PC-3 (cell line): ENCODE results near the gene RHBDD3. TPM values are rescaled to one million over a fixed set of nuclear protein-coding genes. Genes with fewer than 3 reads are reported as not detected.

ENCODE experiments used
- ATAC-seq: fragments of 200-7000 bp; cut with Tn5 transposase; 2 replicates; pipeline ENCODE4 v1.9.1; 2020; ENCODE audit warnings: mild to moderate bottlenecking, moderate library complexity
- BruUV-seq: library from RNA; stranded (reverse); fragments of 400-500 nt; replicated peaks from 2 replicates; lab custom pipeline; 2021; lab: Mats Ljungman, UMichigan
- CTCF ChIA-PET: fragments of 300-600 bp; sonication (Branson Sonifier 250); formaldehyde crosslinking; loops from one replicate; lab custom pipeline; 2022; ENCODE audit warnings: antibody characterized with exemption; lab: Charles Lee
- POLR2A ChIA-PET: fragments of 300-600 bp; sonication (Branson Sonifier 250); formaldehyde crosslinking; loops from one replicate; lab custom pipeline; 2022; ENCODE audit warnings: antibody characterized with exemption; ENCODE audit not compliant: unreplicated experiment; lab: Charles Lee
- DNase-seq: peaks from one replicate; pipeline ENCODE4 v3.0.0-alpha.2; 2015
- H2AFZ ChIP-seq: fragments of 300-600 bp; sonication (generic); 2 replicates; pipeline ENCODE4 v1.6.0; 2016; ENCODE audit warnings: antibody characterized with exemption, low read length
- H3F3A ChIP-seq: fragments of 300-600 bp; sonication (generic); one replicate; pipeline ENCODE4 v1.6.0; 2017; ENCODE audit warnings: antibody characterized with exemption, low read length, control low read depth, mild to moderate bottlenecking; ENCODE audit not compliant: unreplicated experiment
- H3K27ac ChIP-seq: fragments of 300-600 bp; sonication (generic); 2 replicates; pipeline ENCODE4 v1.5.1; 2016; ENCODE audit warnings: mild to moderate bottlenecking, low read length
- H3K27me3 ChIP-seq: fragments of 300-600 bp; sonication (generic); 2 replicates; pipeline ENCODE4 v1.6.1; 2016; ENCODE audit warnings: low read length, mixed read lengths
- H3K36me3 ChIP-seq: fragments of 300-600 bp; sonication (generic); 2 replicates; pipeline ENCODE4 v1.6.1; 2016; ENCODE audit warnings: low read depth, mixed run types, low read length, mixed read lengths
- H3K4me1 ChIP-seq: fragments of 300-600 bp; sonication (generic); 2 replicates; pipeline ENCODE4 v1.5.1; 2016; ENCODE audit warnings: low read length; ENCODE audit not compliant: insufficient read depth
- H3K4me2 ChIP-seq: fragments of 300-600 bp; sonication (generic); 2 replicates; pipeline ENCODE4 v1.6.0; 2016; ENCODE audit warnings: low read length
- H3K4me3 ChIP-seq: fragments of 300-600 bp; sonication (generic); 2 replicates; pipeline ENCODE4 v1.5.1; 2016; ENCODE audit warnings: mild to moderate bottlenecking, low read length, mixed read lengths
- H3K79me2 ChIP-seq: fragments of 300-600 bp; sonication (generic); 2 replicates; pipeline ENCODE4 v1.6.1; 2017; ENCODE audit warnings: low read length, mixed read lengths
- H3K9ac ChIP-seq: fragments of 300-600 bp; sonication (generic); 2 replicates; pipeline ENCODE4 v1.6.0; 2016; ENCODE audit warnings: mild to moderate bottlenecking, low read length
- H3K9me2 ChIP-seq: fragments of 300-600 bp; sonication (generic); replicated peaks from 2 replicates; pipeline ENCODE4 v1.6.1; 2016; ENCODE audit warnings: mixed run types, low read length, mixed read lengths
- H3K9me3 ChIP-seq: fragments of 300-600 bp; sonication (generic); 2 replicates; pipeline ENCODE4 v1.6.1; 2016; ENCODE audit warnings: low read length, mixed read lengths
- H4K20me1 ChIP-seq: fragments of 300-600 bp; sonication (generic); 2 replicates; pipeline ENCODE4 v1.6.1; 2016; ENCODE audit warnings: low read length, mixed read lengths
- EZH2 ChIP-seq: fragments of 300-600 bp; sonication (generic); IDR thresholded peaks from one replicate; pipeline ENCODE4 v1.6.1; 2017; ENCODE audit warnings: antibody characterized with exemption, mild to moderate bottlenecking, low read length; ENCODE audit not compliant: unreplicated experiment
- EZH2phosphoT487 ChIP-seq: fragments of 300-600 bp; sonication (generic); IDR thresholded peaks from 2 replicates; pipeline ENCODE4 v1.6.1; 2018; ENCODE audit warnings: mild to moderate bottlenecking, antibody characterized with exemption, low read length, borderline replicate concordance
- intact Hi-C: fragments of 100-400 bp; cut with micrococcal nuclease; formaldehyde crosslinking; loops from 2 replicates; pipeline ENCODE4 v1.9.0; 2023
- total RNA-seq: library from RNA; depleted of rRNA; stranded (reverse); fragments of >200 nt; gene quantifications from 2 replicates; pipeline ENCODE4 v1.2.3, GENCODE V29; 2014
- TF ChIP-seq, protein P1 (sequence below): fragments of 300-600 bp; sonication (generic); conservative IDR thresholded peaks from 2 replicates; pipeline ENCODE4 v1.5.1; 2017; ENCODE audit warnings: antibody characterized with exemption, low read depth, mild to moderate bottlenecking, low read length

Gene RHBDD3
- total RNA-seq, 1 experiment from 2014 or later = 23.7 TPM

GRCh38 chr22:29233277-29233877, 34.4 kb downstream of the RHBDD3 start:
- BruUV-seq = no TSS peak
- ChIA-PET CTCF (no interaction called here), POLR2A (no interaction called here)
- H3K9me2 ChIP-seq = no peaks in the 10 kb centered on the region
- H3K9ac ChIP-seq = no peak overlapping the region
- H3K36me3 ChIP-seq = no peaks in the 10 kb centered on the region
- no peaks in the 10 kb centered on the region for H3K4me1 ChIP-seq
- no peak overlapping the region for H3K27ac ChIP-seq
- intact Hi-C loops = no loop called here
- H3K79me2 ChIP-seq = no peaks in the 10 kb centered on the region
- no peaks in the 10 kb centered on the region for H3K27me3 ChIP-seq
- H2AFZ ChIP-seq = no peak overlapping the region
- H3K9me3 ChIP-seq = no peaks in the 10 kb centered on the region
- no peaks in the 10 kb centered on the region for H3F3A ChIP-seq
- TF ChIP-seq EZH2 (no peak), EZH2phosphoT487 (no peak)
- TF ChIP-seq, protein P1, sequence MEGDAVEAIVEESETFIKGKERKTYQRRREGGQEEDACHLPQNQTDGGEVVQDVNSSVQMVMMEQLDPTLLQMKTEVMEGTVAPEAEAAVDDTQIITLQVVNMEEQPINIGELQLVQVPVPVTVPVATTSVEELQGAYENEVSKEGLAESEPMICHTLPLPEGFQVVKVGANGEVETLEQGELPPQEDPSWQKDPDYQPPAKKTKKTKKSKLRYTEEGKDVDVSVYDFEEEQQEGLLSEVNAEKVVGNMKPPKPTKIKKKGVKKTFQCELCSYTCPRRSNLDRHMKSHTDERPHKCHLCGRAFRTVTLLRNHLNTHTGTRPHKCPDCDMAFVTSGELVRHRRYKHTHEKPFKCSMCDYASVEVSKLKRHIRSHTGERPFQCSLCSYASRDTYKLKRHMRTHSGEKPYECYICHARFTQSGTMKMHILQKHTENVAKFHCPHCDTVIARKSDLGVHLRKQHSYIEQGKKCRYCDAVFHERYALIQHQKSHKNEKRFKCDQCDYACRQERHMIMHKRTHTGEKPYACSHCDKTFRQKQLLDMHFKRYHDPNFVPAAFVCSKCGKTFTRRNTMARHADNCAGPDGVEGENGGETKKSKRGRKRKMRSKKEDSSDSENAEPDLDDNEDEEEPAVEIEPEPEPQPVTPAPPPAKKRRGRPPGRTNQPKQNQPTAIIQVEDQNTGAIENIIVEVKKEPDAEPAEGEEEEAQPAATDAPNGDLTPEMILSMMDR = no peak
- no peak overlapping the region for H3K4me2 ChIP-seq
- no peaks in the 10 kb centered on the region for H4K20me1 ChIP-seq
- DNase-seq (no peak), ATAC-seq (no peak)
- no peak overlapping the region for H3K4me3 ChIP-seq

- TF ChIP-seq EZH2 (no peak), EZH2phosphoT487 (no peak)
- TF ChIP-seq, protein P1 = no peak
- no peaks in the 10 kb centered on the region for H3K4me1 ChIP-seq
- no peaks in the 10 kb centered on the region for H3K79me2 ChIP-seq
- H3K27me3 ChIP-seq = no peaks in the 10 kb centered on the region
- H2AFZ ChIP-seq = no peak overlapping the region
- H3K9me3 ChIP-seq = no peaks in the 10 kb centered on the region
- no peak overlapping the region for H3K4me3 ChIP-seq
- no peak overlapping the region for H3K4me2 ChIP-seq
- CTCF ChIA-PET = no interaction called here
- no TSS peak for BruUV-seq
- no peaks in the 10 kb centered on the region for H3K9me2 ChIP-seq
- no peaks in the 10 kb centered on the region for H3K36me3 ChIP-seq
- ATAC-seq (no peak), DNase-seq (no peak)
- no peak overlapping the region for H3K9ac ChIP-seq
- intact Hi-C loops = no loop called here
- H4K20me1 ChIP-seq = no peaks in the 10 kb centered on the region
- no peaks in the 10 kb centered on the region for H3F3A ChIP-seq
- POLR2A ChIA-PET = no interaction called here
- no peak overlapping the region for H3K27ac ChIP-seq
These were observed 35.5 kb downstream of the RHBDD3 start for GRCh38 chr22:29231971-29232959.
